GM18907 (cell line): ENCODE results near the gene ZNF550.

ENCODE experiments used
- ATAC-seq: cut with Tn5 transposase; IDR thresholded peaks from one replicate; pipeline ENCODE4 v1.9.1; 2021; ENCODE audit warnings: mild to moderate bottlenecking, moderate library complexity; ENCODE audit not compliant: unreplicated experiment

Gene ZNF550

DNA sequence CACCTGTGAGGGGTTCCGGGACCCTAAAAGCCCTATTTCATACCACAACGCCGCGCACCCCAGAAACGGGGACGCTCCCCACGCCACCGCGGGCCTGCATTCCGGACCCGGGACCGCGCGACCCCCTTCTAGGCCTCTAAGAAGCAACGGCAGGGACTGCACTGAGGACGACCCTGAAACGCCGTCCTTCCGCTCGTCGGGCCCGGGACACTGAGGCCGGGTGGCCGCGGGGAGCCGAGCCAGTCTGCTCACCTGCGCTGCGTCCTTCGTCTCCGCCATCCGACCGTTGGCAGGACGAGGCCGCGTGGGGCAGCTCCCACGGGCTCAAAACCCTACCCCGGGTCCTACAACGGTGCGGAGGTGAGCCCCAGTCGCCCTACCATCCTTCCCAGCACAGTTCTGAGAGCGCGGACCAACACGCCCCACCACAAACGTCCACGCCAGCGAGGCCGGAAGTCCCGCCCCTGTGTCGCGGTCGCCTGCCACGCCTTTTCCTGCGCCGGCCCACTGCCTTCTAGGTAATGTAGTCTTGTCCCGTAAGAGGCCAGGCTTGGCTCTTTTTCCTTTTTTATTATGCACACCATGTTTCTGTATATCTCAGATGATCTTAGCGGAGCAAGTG lies at the start of gene ZNF550:
Gene ZNF550 (minus strand): TSS at position 460 of the 622 bp plus-strand sequence. CDS start 181 bp downstream, at position 279.
- peak; percentile 94 for ATAC-seq

DNA sequence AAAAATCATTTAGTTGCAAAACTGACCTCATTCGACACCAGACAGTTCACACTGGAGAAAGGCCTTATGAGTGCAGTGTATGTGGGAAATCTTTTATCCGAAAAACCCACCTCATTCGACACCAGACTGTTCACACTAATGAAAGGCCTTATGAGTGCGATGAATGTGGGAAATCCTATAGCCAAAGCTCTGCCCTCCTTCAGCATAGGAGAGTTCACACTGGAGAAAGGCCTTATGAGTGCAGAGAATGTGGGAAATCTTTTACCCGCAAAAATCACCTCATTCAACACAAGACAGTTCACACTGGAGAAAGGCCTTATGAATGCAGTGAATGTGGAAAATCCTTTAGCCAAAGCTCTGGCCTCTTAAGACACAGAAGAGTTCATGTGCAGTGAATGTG lies 47.3 kb upstream of the ZNF550 start:
- no peak for ATAC-seq

DNA sequence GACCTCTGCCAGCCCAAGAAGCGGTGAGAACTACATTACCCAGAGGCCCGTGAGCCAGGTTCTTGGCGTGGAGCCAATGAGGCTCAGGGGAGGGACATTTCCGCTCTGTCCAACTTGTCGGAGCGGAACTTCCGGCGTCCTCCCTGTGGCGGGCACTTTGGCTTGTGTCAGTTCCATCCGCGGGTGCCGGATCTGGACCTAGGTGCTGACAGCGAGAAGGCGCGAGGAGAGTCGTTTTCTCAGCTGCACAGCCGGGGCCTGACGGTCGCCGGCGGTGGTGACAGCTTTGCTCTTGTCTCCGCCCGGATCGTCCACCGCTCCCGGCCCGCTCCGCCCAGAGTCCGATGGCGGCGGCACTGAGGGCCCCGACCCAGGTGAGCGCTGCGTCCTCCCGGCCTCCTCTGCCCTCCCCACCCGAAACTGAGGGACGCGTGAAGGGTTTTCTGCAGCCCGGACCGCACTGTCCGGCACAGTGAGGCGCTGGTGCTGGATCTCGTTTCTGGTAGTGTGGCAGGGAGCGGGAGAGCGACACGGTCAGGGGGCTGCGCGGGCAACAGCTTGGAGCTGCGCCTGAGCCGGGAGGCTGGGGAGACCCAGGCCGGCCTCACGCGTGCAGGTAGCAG lies 40.2 kb upstream of the ZNF550 start, which contains the start of gene ZNF530:
Gene ZNF530 (plus strand): TSS at position 125 of the 623 bp plus-strand sequence. CDS start 4,461 bp downstream, outside the sequence.
- ATAC-seq, result peak; percentile 93

DNA sequence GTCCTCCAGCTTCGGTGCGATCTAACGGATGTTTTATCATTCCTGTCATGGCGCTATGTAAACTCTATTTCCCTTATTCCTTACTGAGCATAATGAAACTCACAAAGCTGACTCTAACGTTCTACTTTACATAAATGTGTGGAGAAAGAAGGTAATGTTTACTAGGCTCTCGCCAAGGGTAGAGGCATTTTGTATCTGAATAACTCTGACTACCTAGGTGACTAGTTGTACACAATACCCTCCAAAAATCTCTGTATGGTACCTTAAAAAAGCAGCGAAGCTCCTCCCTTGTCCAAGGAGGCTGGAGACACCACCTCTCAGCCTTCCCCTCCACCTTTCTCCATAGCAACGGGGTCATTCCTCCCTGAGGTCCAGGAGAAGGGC lies 39.7 kb upstream of the ZNF550 start:
- peak; percentile 25 for ATAC-seq

DNA sequence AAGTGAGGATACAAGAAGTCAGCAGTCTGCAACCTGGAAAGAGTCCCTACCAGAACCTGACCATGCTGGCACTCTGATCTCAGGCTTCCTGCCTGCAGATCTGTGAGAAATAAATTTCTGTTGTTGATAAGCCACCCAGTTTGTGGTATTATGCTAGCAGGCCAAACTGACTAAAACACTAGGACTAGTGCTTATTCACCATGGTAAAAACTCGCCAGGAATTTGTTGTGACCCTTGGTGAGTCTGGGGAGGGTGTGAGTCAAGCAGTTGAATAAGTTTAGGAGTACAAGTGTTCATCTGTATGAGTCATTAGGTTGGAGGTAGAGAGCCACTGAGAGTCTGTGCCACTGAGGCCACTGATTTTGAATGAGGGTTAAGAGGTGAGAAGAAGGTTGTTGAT lies 27.9 kb upstream of the ZNF550 start:
- no peak for ATAC-seq

DNA sequence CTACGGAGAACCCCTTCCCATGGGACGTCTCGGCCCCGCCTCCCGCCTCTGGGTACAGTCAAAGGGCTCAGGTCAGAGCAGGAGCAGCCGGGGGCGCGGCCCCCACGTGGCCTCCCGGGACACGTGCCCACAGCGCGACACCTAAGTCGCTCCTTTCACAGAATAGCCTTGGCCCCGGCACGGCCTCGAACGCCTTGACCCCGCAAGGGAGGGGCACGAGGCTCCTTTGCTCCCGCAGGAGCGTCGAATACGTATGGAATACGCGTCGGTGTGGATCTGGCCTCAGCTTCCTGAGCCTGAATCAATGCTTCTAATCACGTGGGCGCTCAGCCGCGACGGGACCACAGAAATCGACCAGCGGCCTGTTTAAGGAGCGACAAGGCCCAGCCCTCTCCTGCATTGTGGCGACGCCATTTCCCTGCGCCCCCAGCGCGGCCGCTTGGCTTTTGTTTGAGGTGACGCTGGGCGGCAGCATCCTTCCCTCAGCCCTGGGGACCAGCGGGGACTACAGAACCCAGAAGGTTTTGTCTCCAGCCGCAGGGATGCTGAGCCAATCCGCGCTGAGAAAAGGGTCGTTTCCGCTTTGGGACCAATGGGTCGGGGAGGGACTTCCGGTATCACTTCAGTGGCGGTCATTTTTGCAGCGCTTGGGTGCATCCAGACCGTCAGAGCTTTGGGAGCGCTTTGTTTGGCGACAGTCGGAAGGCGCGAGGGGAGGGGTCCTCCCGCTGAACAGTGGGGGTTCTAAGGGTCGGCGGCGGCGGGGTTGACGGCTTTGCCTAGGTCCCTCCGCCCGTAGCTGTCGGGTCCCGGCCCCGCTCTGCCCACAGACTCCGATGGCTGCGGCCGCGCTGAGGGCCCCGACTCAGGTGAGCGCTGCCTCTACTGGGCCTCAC lies 24.1 kb upstream of the ZNF550 start, which contains the start of gene ZIK1:
Gene ZIK1 (plus strand): TSS at position 625 of the 896 bp plus-strand sequence. CDS start 212 bp downstream, at position 837.
- peak; percentile 82 for ATAC-seq

DNA sequence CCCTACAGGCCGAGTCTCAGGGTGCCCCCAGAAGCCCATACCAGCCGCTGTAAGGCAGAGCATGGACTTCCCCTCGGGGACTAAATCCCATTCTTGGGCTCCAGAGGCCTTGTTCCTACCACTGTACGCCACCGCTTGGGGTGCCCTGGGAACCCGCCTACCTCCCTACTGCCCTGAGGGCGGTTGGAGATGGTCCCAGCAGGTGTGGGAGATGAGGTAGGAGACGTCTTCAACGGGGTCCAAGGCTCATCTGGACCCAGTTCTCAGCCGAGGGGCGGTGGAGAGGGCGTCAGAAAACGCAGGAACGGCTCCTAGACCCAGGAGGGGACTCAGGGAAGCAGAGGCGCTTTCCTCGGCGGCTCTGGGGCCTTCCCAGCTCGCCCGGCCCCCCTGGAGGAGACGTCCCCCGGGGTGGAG lies 23.4 kb upstream of the ZNF550 start:
- ATAC-seq, result no peak

DNA sequence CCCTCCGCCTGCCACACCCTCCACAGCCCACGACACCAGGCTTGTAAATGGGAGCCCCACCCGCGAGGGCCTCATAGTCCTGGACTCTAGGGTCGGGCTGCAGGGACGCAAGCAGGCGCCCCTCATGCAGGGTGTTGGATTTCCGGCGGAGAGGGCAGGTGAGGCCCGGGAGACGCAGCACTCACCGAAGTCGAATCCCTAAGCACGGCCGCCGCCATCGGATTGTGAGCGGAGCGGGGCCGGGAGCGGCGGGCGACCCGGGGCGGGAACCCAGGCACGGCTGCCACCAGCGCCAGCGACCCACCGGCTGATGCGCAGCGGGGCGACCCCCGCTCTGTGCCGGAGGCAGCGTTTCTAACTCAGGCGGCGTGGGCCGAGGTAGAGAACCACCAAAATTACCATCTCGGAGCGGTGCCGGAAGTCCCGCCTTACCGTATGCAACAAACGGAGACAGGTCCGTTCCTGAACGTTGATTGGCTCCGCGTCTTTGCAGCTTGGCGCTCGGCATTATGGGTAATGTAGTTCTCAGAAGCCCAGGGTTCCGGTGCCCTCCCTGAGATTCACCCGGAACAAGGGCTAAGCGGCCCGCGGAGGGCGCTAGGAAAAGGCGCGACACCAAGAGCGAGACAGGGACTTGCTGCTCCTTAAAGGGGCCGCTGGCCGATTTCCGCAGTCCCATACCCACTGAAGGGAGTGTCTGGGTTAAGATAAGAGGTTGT lies 19.0 kb upstream of the ZNF550 start, which contains the start of gene ZNF416:
Gene ZNF416 (minus strand): TSS at position 425 of the 719 bp plus-strand sequence. CDS start 207 bp downstream, at position 218.
- peak; percentile 94 for ATAC-seq

DNA sequence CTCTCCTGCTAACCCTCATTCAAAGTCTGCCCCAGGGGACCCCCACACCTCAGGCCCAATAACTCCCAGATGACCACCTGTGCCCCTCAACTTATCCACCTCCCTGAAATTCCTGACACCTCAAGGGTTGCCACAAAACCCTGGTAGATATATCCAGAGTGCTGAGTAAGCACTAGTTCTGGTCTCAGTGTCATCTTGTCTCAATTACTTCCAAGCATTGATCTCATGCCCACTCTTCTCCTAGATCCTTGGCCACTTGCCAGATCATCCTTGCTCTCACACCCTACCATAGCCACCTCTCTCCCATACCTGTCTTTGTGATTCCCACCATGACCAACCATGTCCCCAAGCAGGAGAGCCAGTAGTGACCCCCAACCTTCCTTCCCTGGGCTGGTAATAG lies 17.0 kb upstream of the ZNF550 start:
- ATAC-seq, result no peak

DNA sequence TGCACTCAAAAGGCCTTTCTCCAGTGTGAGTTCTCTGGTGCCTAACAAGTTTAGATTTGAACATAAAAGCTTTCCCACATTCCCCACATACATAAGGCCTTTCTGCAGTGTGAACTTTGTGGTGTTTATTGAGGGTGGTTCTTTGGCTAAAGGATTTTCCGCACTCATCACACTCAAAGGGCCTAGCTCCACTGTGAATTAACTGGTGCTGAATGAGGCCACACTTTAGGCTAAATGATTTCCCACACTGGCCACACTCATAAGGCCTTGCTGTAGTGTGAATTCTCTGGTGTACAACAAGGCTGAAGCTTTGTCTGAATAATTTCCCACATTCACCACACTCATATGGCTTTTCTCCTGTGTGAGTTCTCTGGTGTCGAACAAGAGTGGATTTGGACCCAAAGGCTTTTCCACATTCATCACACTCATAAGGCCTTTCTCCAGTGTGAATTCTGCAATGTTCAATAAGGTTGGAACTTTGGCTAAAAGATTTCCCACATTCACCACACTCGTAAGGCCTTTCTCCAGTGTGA lies 12.8 kb upstream of the ZNF550 start:
- no peak for ATAC-seq

DNA sequence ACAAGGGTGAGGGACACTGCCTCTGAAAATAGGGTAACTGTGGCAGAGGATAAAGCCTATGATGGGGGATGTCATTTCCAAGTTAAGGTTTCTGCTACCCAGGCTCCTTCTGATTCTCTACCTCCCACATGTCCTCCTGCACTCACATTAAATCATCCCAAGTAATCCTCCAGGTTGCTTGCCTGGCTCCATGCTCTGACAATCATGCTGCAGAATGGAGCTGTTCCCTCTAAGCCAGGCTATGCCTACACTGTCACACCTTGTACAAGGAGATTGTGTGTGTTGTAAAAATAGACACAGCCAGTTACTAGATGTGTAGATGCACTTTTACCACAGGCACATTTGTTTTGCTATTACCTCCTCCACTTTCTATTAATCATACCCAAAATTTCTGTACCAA lies 11.0 kb upstream of the ZNF550 start:
- ATAC-seq, result no peak

DNA sequence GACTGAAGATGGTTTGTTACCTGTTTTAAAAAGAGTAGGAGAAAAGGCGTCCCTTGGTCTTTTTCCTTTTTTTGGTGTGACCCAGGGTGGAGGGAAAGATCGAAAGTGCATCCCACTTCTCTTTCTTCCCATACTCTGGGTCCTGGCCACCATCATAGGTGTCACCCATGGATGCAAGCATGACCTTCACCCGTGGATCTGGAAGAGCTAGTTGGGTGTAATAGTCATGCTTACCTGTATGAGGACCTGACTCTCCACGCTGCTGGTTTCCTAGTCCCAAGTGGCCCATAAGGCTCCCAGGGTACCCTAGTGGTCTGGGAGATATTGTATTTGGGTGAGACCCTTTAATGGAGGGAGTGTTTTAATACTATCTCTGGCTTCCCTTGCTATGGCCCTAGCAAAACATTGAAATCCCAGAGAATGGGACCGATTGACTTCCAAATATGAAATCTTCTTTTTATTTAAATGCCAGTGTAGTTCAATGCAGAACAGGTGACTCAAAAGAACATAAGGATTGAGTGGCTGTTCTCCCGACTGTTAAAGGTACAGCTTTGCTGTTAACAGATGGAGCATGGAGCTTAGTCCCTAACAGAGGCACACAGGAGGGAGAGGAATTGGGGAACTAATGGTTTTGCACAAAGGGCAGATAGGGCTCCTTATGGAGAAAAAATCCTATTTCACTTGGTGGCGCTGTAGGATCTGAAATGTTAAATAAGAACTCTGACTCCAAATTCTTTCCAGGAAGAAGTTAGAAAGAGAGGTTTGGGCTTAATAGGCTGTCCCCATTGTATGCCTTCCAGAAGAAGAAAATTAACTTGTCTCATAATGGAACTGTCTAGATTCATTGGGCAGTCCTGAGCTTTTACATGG lies 7.0 kb upstream of the ZNF550 start:
- ATAC-seq, result no peak

DNA sequence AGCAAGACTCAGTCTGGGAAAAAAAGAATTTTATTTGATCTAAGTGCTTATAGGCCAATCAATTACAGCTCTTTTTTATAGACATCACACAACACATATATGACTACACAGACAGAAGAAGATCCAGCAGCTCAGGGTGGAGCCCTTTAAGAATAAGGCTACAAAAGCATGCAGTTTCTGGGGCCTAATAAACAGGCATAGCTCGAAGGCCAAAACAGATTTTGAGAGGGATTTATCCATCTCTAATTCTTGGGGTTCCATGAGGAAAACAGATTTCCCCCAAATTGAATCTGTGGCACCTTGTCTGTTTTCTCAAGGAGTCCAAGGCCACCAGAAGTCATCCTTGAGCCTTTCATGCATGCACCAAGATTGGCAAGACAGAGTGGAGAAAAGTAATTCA lies 3.9 kb upstream of the ZNF550 start:
- ATAC-seq, result no peak

DNA sequence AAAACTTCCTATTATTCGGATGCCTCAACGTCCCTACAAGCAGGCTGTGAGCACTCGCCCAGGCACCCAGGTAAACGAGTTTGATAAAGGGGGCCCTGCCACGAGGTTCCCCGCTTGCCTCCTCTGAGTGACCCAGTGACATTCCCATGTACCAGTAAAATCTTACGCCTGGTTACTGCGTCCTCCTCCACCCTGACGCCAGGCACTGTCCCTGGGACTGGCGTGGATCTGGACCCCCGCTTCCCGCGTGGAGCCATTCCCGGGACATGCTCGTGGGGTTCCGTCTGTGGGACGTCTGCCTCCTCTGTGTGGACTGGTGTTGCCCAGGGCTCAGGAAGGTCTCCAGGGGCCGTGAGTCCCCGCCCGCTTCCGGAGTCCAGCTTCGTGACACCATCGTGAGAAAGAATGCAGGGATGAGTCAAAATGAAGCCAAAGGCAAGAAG lies 407 bp upstream of the ZNF550 start:
- peak; percentile 19 for ATAC-seq

DNA sequence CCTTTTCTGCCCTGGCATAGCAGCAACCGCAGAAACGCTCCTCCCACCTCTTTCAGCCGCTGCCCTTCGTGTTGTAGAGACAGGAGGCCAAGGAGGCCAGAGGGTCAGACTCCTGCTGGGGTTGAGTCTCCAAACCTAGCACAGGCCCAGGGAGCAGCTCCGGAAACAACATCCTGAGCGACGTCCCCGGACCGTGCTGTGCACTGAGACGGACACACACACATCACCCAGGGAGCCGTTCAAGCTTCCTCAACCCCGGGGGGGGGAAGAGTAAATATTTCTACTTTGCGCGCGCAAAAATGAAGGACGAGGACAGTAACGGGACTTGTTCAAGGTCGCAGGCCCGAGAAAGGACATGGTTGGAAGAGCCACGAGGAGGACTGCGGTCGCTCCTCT lies 657 bp downstream of the ZNF550 start:
- peak; percentile 38 for ATAC-seq

DNA sequence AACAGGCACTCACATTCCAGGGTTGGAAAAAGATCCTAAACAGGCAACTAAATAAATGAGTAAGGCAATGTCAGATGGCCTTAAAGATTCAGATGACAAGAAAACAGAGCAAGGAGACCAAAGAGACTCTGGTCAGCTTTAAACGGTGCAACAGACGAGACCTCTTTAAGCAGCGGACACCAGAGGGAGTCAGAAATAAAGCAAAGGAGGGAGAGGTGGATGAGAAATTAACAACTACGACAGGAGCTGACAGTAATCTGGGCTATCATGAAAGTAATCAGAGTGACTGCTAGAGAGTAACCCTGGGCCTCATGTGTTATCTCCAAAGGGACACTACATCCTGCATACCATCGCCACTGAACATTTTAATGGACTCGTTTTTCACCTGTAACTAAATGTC lies 1.1 kb downstream of the ZNF550 start:
- ATAC-seq, result no peak

DNA sequence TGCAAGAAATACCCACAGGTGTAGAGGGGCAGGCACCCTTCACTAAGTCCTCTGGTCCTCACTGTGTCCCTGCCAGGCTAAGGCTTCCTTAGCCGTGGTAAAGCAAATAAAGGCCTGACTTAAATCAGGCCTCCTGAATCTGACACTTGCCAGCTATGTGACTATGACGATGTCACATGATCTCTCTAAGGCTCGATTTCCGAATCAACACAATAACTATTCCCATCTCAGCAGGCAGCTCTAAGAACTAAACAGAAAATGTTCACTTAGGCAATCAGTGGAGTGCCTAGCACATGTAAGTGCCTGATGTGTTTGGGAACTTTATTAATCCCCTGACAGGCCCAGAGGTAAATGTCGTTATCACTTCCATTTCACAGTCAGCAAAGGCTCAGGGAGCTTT lies 2.0 kb downstream of the ZNF550 start:
- ATAC-seq, result no peak

DNA sequence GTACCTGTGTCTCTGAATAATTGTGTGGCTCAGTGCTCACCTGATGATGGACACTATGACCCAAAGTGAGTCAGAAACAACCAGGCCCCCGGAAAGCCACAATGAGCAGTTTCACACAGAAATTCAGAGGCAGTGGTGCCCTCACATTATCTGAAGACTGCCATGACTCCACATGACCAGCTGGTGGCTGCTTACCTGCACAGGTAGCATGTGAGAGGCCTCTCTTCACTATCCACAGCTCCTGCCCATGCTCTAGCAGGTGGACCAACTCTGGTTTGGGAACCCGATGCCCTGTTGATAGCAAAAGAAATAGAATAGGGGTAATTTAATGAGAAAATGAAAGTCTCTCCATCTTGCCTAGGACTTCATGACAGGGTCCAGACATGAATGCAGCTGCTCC lies 7.2 kb downstream of the ZNF550 start:
- no peak for ATAC-seq

DNA sequence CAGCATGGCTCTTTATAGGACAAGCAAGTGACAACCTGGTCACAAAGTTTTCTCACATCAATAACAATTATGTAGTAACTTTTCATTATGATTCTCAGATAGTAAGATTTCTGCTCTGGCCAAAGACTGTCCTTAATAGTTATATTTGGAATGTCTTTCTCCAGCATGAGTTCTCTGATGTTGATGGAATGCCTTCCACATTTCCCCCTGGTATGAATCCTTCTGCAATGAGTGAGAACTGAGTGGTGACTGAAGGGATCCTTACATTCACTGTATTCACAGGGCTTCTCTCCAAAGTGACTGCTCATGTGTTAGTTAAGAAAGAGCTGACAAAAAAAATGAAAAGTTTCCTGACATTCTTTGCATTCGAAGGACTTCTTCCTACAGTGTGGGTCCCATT lies 13.2 kb downstream of the ZNF550 start:
- ATAC-seq, result no peak
